ENCODE results near the gene MIPOL1.
"Not testable (repeated sequence)": the region's sequence is repeated elsewhere in the genome, so short reads cannot be mapped to it uniquely, and the experiment has no call there.

Gene MIPOL1

GRCh38 chr14:37197421-37198272 is at the start of gene MIPOL1:
Gene MIPOL1, plus strand, starts transcription at chr14:37197937. Its CDS starts 49,952 bp downstream, at chr14:37247889.
- DNase-seq (ENCODE audit: low read depth in 2 of 2) = no peak

GRCh38 chr14:37150414-37150813 is 47.3 kb upstream of the MIPOL1 start:
- no peak for DNase-seq (ENCODE audit: low read depth in 2 of 2)

GRCh38 chr14:37153005-37153404 is 44.7 kb upstream of the MIPOL1 start:
- DNase-seq (ENCODE audit: low read depth in 2 of 2) = no peak

GRCh38 chr14:37153483-37153882 is 44.3 kb upstream of the MIPOL1 start:
- DNase-seq (ENCODE audit: low read depth in 2 of 2) = no peak

GRCh38 chr14:37157987-37158386 is 39.8 kb upstream of the MIPOL1 start:
- no peak for DNase-seq (ENCODE audit: low read depth in 2 of 2)

- not testable (repeated sequence) for DNase-seq (ENCODE audit: low read depth in 2 of 2)
Observed at GRCh38 chr14:37162307-37162706, 35.4 kb upstream of the MIPOL1 start.

- no peak for DNase-seq (ENCODE audit: low read depth in 2 of 2)
Observed at GRCh38 chr14:37165794-37166193, 31.9 kb upstream of the MIPOL1 start.

GRCh38 chr14:37167151-37168047 is 30.3 kb upstream of the MIPOL1 start:
- no peak for DNase-seq (ENCODE audit: low read depth in 2 of 2)

- no peak for DNase-seq (ENCODE audit: low read depth in 2 of 2)
Observed at GRCh38 chr14:37168721-37169120, 29.0 kb upstream of the MIPOL1 start.

GRCh38 chr14:37170237-37170636 is 27.5 kb upstream of the MIPOL1 start:
- DNase-seq (ENCODE audit: low read depth in 2 of 2) = no peak

GRCh38 chr14:37170993-37171392 is 26.7 kb upstream of the MIPOL1 start:
- DNase-seq (ENCODE audit: low read depth in 2 of 2) = no peak

GRCh38 chr14:37171678-37172023 is 26.1 kb upstream of the MIPOL1 start:
- no peak for DNase-seq (ENCODE audit: low read depth in 2 of 2)

GRCh38 chr14:37172024-37172869 is 25.5 kb upstream of the MIPOL1 start, which contains the start of gene SLC25A21:
Gene SLC25A21, minus strand, starts transcription at chr14:37172606.
- no peak for DNase-seq (ENCODE audit: low read depth in 2 of 2)

- no peak for DNase-seq (ENCODE audit: low read depth in 2 of 2)
Observed at GRCh38 chr14:37172936-37173614, 24.7 kb upstream of the MIPOL1 start.

- no peak for DNase-seq (ENCODE audit: low read depth in 2 of 2)
Observed at GRCh38 chr14:37179896-37180502, 17.7 kb upstream of the MIPOL1 start.

- not testable (repeated sequence) for DNase-seq (ENCODE audit: low read depth in 2 of 2)
Observed at GRCh38 chr14:37180886-37181285, 16.9 kb upstream of the MIPOL1 start.

- no peak for DNase-seq (ENCODE audit: low read depth in 2 of 2)
Observed at GRCh38 chr14:37181441-37181840, 16.3 kb upstream of the MIPOL1 start.

GRCh38 chr14:37184520-37184919 is 13.2 kb upstream of the MIPOL1 start:
- not testable (repeated sequence) for DNase-seq (ENCODE audit: low read depth in 2 of 2)

GRCh38 chr14:37185670-37186069 is 12.1 kb upstream of the MIPOL1 start:
- DNase-seq (ENCODE audit: low read depth in 2 of 2) = no peak

- DNase-seq (ENCODE audit: low read depth in 2 of 2) = no peak
Observed at GRCh38 chr14:37186865-37187264, 10.9 kb upstream of the MIPOL1 start.

GRCh38 chr14:37187294-37187693 is 10.4 kb upstream of the MIPOL1 start:
- no peak for DNase-seq (ENCODE audit: low read depth in 2 of 2)
